ENCODE results near the gene NHLRC3.
"Not testable (repeated sequence)": the region's sequence is repeated elsewhere in the genome, so short reads cannot be mapped to it uniquely, and the experiment has no call there.

NHLRC3 gene

DNA sequence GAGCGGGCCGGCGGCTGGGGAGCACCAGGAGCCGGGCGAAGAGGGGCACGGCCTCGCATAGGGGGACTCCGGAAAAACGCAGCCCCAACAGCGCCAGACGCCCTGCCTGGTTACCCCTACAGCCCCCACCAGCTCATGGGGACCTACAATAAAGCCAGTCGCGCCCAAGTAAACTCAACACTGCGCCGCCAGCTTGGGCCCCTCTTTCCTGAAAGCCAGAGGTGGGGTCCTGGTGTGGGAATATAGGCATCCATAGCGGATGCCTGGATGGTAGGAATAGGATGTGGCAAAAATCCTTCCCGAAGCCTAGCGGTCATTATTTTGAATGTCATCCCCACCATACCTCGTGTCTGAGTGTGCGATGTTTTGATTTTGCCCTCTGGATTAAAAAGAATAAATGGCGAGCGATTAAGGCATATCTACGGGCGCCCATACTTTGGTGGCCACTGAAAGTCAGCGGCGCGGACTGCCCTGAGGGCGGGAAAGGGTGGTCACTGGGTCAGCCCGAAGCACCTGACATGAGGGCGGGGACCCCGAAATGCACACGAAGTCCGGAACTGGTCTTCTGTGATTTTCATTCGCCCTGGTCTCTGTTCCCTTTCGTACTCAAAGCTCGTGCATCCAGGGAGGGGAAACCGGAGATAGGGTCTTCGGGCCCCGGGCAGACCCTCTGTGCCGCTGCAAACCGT is at the start of gene NHLRC3, which contains the start of gene PROSER1:
TSS of gene NHLRC3 (plus strand) at position 577 of the 689 bp plus-strand sequence. CDS start 184 bp downstream, outside the sequence.
TSS of gene PROSER1 (minus strand) at position 210 of the 689 bp plus-strand sequence. CDS start 847 bp downstream, outside the sequence.
- Histone ChIP-seq H3K9me3 (no peaks in the 10 kb centered on the region), H3K36me3 (no peaks in the 10 kb centered on the region), H3K4me3 (ENCODE audit: low read depth in 1 of 2, low read length in 1 of 2) (peak within 1 kb of the TSS; percentile 80 to 92), H3K4me1 (ENCODE audit: control insufficient read depth in 1 of 2, insufficient read depth in 1 of 2, low read depth in 1 of 2, low read length in 1 of 2) (peaks cover 60 to 64% of the 10 kb centered on the region in 2 experiments), H3K27ac (peak within 1 kb of the TSS; percentile 88), H3K27me3 (no peaks in the 10 kb centered on the region)
- TF ChIP-seq, protein P1, sequence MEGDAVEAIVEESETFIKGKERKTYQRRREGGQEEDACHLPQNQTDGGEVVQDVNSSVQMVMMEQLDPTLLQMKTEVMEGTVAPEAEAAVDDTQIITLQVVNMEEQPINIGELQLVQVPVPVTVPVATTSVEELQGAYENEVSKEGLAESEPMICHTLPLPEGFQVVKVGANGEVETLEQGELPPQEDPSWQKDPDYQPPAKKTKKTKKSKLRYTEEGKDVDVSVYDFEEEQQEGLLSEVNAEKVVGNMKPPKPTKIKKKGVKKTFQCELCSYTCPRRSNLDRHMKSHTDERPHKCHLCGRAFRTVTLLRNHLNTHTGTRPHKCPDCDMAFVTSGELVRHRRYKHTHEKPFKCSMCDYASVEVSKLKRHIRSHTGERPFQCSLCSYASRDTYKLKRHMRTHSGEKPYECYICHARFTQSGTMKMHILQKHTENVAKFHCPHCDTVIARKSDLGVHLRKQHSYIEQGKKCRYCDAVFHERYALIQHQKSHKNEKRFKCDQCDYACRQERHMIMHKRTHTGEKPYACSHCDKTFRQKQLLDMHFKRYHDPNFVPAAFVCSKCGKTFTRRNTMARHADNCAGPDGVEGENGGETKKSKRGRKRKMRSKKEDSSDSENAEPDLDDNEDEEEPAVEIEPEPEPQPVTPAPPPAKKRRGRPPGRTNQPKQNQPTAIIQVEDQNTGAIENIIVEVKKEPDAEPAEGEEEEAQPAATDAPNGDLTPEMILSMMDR (IDR thresholded peaks at IDR 0.05): no peak

- H3K9me3 ChIP-seq: no peaks in the 10 kb centered on the region
- TF ChIP-seq, protein P1 (IDR thresholded peaks at IDR 0.05): no peak
These were observed 47.6 kb upstream of the NHLRC3 start, which contains the start of gene STOML3 for GRCh38 chr13:38990693-38991092. Gene STOML3, minus strand, starts transcription at chr13:38990831. Its CDS starts 110 bp downstream, at chr13:38990721.

GRCh38 chr13:38993381-38993780 is 44.9 kb upstream of the NHLRC3 start:
- TF ChIP-seq, protein P1 (IDR thresholded peaks at IDR 0.05): no peak
- no peaks in the 10 kb centered on the region for H3K4me1 ChIP-seq (ENCODE audit: control insufficient read depth in 1 of 2, insufficient read depth in 1 of 2, low read depth in 1 of 2, low read length in 1 of 2)

More at GRCh38 chr13:38990693-38991092, 47.6 kb upstream of the NHLRC3 start, which contains the start of gene STOML3:
- Histone ChIP-seq H3K27ac (no peak within 1 kb of the TSS), H3K27me3 (no peaks in the 10 kb centered on the region), H3K4me3 (ENCODE audit: low read depth in 1 of 2, low read length in 1 of 2) (no peak within 1 kb of the TSS), H3K36me3 (no peaks in the 10 kb centered on the region), H3K4me1 (ENCODE audit: control insufficient read depth in 1 of 2, insufficient read depth in 1 of 2, low read depth in 1 of 2, low read length in 1 of 2) (no peaks in the 10 kb centered on the region)

GRCh38 chr13:38998739-38999138 is 39.5 kb upstream of the NHLRC3 start:
- H3K4me1 ChIP-seq (ENCODE audit: control insufficient read depth in 1 of 2, insufficient read depth in 1 of 2, low read depth in 1 of 2, low read length in 1 of 2): no peaks in the 10 kb centered on the region
- no peaks in the 10 kb centered on the region for H3K9me3 ChIP-seq
- no peak overlapping the region for H3K4me3 ChIP-seq (ENCODE audit: low read depth in 1 of 2, low read length in 1 of 2)
- no peak overlapping the region for H3K27ac ChIP-seq
- no peaks in the 10 kb centered on the region for H3K27me3 ChIP-seq
- H3K36me3 ChIP-seq: no peaks in the 10 kb centered on the region
- TF ChIP-seq, protein P1 (IDR thresholded peaks at IDR 0.05): no peak

More at GRCh38 chr13:38993381-38993780, 44.9 kb upstream of the NHLRC3 start:
- H3K36me3 ChIP-seq: no peaks in the 10 kb centered on the region
- no peaks in the 10 kb centered on the region for H3K27me3 ChIP-seq
- no peaks in the 10 kb centered on the region for H3K9me3 ChIP-seq
- no peak overlapping the region for H3K4me3 ChIP-seq (ENCODE audit: low read depth in 1 of 2, low read length in 1 of 2)
- H3K27ac ChIP-seq: no peak overlapping the region

- not testable (repeated sequence) for H3K27ac ChIP-seq; H3K4me1 ChIP-seq (ENCODE audit: control insufficient read depth in 1 of 2, insufficient read depth in 1 of 2, low read depth in 1 of 2, low read length in 1 of 2); H3K9me3 ChIP-seq; H3K4me3 ChIP-seq (ENCODE audit: low read depth in 1 of 2, low read length in 1 of 2); H3K27me3 ChIP-seq
- peaks cover 40% of the 10 kb centered on the region for H3K36me3 ChIP-seq
These were observed 31.7 kb upstream of the NHLRC3 start for GRCh38 chr13:39006371-39007111.
